Measurements from ENCODE around the gene LTF.

- TF ChIP-seq CTCF (IDR thresholded peaks at IDR 0.05; ENCODE audit: low read depth, low read length, poor library complexity, severe bottlenecking) (no peak), EZH2phosphoT487 (IDR thresholded peaks at IDR 0.05; ENCODE audit: borderline replicate concordance, low read length) (no peak)
Observed at GRCh38 chr3:46467562-46467961, 2.9 kb upstream of the LTF start.
